K562 (cell line): ENCODE data around the gene ANXA4.

Experiments used
- EP300 ChIP-seq: IDR thresholded peaks from 2 replicates; pipeline ENCODE4 v1.6.1; 2012; ENCODE audit warnings: low read length, improper control_type of control experiment
- HNRNPL ChIP-seq: fragments of 200-400 bp; formaldehyde crosslinking; IDR thresholded peaks from 2 replicates; pipeline ENCODE4 v1.6.1; 2017; ENCODE audit warnings: low read depth, mild to moderate bottlenecking, low read length
- MAZ ChIP-seq, 2 experiments: fragments of 450-650 bp in 1 of 2; sonication (generic) in 1 of 2; formaldehyde crosslinking; IDR thresholded peaks in 1 of 2; conservative IDR thresholded peaks in 1 of 2; 2 replicates each; pipeline versions ENCODE4 v1.4.0 to v1.5.0; 2020; ENCODE audit warnings: mild to moderate bottlenecking in 1 of 2, missing genetic modification reagents in 1 of 2

- TF ChIP-seq MAZ (CRISPR knock-in tag; conservative IDR thresholded peaks at IDR 0.05 in 1 of 2, IDR thresholded peaks at IDR 0.05 in 1 of 2) (no peak), EP300 (no peak), HNRNPL (no peak)
Measured at GRCh38 chr2:69811591-69811990, 69.7 kb downstream of the ANXA4 start.
